Adipose tissue (tissue), 3 donors: ENCODE results near the gene HSF4. TPM values are rescaled to one million over a fixed set of nuclear protein-coding genes. Genes with fewer than 3 reads are reported as not detected.

ENCODE experiments used
- H3K27ac ChIP-seq: one replicate; pipeline ENCODE4 v1.5.1; 2013; ENCODE audit warnings: low read depth, low read length
- WGBS, 3 donors: extraction: QIAGEN DNeasy Blood & Tissue Kit; methylation state at CpG; one replicate each; pipeline ENCODE4 v1.1.7; 2013; 5-methylcytosine and 5-hydroxymethylcytosine counted together
- polyA plus RNA-seq, 3 donors: library from polyadenylated mRNA; stranded (reverse); fragments of 200-250 nt; gene quantifications; one replicate each; pipeline ENCODE4 v1.2.3, GENCODE V29; 2013
- donor health status: healthy with polysubstance abuse.
- donor health status: Bipolar disorder and iron deficiency.
- donor health status: healthy.

HSF4 gene
- polyA plus RNA-seq, 3 donors = 30.3 to 62.2 (median 42.1) TPM

GRCh38 chr16:67191995-67192681 is 27.6 kb downstream of the HSF4 start, which contains the start of gene E2F4:
Gene E2F4 (plus strand): TSS chr16:67192155. CDS start chr16:67192228, 73 bp downstream.
- no peak within 1 kb of the TSS for H3K27ac ChIP-seq
- WGBS, 3 donors = 0% methylated on average over 54 of the region's 54 CpGs

DNA sequence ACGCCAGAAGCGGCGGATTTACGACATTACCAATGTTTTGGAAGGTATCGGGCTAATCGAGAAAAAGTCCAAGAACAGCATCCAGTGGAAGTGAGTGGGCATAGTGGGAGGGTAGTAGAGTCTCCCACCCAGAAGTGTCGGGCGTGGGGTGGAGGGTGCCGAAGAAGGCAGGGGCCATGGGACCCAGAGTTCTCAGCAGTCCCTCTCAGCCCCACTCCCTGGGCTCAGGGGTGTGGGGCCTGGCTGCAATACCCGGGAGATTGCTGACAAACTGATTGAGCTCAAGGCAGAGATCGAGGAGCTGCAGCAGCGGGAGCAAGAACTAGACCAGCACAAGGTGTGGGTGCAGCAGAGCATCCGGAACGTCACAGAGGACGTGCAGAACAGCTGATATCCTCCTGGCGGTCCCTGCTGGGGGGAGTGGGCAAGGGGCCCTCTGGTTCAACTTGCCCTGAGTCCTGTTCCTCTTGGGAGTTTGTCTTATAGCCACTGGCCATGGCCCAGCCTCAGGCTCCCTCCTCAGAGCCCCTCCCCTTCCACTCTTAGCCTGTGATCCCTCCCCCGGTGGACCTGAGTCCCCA is 28.3 kb downstream of the HSF4 start:
- 19 to 25% (median 25%) methylated on average over 17 of the region's 17 CpGs for WGBS, 3 donors
- H3K27ac ChIP-seq = no peak overlapping the region

DNA sequence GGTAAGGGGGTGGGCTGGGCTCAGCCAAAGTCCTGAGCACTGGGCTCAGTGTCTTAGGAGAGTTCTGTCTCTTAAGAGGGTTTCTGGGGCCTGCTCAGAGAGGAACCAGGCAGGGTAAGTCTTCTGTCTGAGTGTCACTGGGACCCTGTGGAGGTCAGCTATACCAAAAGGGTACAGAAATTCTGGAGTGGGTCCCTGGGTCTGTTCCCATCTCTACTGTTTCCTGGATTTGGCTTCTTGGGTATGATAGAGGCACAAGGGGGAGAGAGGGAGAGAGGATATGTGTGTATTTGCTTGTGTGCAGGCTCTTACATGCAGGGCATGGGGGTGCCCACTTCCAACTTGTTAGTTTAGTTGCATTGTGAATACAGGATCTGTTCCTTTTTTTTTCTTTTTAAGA is 29.0 kb downstream of the HSF4 start:
- no peak overlapping the region for H3K27ac ChIP-seq

GRCh38 chr16:67194260-67194659 is 29.7 kb downstream of the HSF4 start:
- WGBS, 3 donors = 88 to 92% (median 92%) methylated on average over 6 of the region's 6 CpGs
- H3K27ac ChIP-seq = no peak overlapping the region

- 84 to 86% (median 85%) methylated on average over 5 of the region's 5 CpGs for WGBS, 3 donors
Measured at GRCh38 chr16:67195676-67196075, 31.1 kb downstream of the HSF4 start.

DNA sequence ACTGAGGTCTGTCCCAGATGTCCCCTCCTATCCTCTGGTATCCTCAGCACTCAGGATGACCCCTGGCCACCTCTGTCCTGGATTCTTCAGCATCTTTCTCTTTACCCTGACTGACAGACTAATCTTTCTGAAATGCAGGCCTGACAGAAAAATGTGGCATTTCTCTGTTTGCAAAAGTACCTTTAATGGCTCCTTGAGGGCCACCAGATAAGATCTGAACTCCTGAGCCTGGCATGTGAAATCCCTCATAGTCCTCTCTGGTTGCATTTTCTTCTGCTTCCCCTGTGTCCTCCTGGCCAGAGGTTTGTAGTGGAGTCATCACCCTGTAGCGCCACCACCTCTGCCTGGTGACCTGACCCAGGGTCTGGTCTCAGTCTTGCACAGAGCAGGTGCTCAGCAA is 32.3 kb downstream of the HSF4 start:
- no peak overlapping the region for H3K27ac ChIP-seq
- WGBS, 3 donors = 88 to 100% (median 95%) methylated on average over 1 of the region's 1 CpG

More at GRCh38 chr16:67195676-67196075, 31.1 kb downstream of the HSF4 start:
- H3K27ac ChIP-seq = no peak overlapping the region

- 60 to 74% (median 73%) methylated on average over 6 of the region's 6 CpGs for WGBS, 3 donors
- no peak overlapping the region for H3K27ac ChIP-seq
Measured at GRCh38 chr16:67197704-67198103, 33.2 kb downstream of the HSF4 start.

DNA sequence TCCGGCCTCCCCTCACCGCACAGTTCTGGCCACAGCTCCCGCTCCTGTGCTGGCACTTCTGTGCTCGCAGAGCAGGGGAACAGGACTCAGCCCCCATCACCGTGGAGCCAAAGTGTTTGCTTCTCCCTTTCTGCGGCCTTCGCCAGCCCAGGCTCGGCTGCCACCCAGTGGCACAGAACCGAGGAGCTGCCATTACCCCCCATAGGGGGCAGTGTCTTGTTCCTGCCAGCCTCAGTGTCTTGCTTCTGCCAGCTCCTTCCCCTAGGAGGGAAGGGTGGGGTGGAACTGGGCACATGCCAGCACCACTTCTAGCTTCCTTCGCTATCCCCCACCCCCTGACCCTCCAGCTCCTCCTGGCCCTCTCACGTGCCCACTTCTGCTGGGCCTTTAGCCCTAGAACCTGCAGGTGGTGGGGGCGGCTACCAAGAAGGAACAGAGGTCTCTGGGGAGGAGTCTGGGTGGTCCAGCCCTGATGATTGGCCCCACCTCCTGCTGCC is 33.7 kb downstream of the HSF4 start:
- no peak overlapping the region for H3K27ac ChIP-seq
- 51 to 58% (median 51%) methylated on average over 8 to 12 of the region's 12 CpGs for WGBS, 3 donors

GRCh38 chr16:67199011-67199807 is 34.7 kb downstream of the HSF4 start, which contains the start of gene ELMO3:
Gene ELMO3 (plus strand): TSS chr16:67199131. CDS start chr16:67199327, 196 bp downstream.
- no peak within 1 kb of the TSS for H3K27ac ChIP-seq
- WGBS, 3 donors = 24 to 67% (median 57%) methylated on average over 58 to 61 of the region's 61 CpGs

DNA sequence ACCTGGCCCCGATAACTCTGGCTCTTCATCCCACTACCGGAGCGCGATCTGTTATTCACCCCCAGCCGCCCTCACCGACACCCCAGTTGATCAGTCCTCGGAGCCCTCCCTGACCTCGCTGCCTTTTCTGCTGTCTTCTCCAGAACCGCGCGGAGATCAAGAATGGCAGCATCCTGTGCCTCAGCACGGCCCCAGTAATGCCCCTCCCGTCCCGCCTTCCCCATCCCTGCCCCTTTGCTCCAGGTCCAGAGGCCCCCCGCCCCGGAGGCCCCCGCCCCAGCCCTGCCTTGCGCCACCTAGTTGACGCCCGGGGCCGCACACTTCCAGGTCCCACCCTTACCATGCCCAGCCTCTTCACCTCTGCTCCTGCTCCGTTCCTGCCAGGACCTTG is 35.3 kb downstream of the HSF4 start:
- no peak overlapping the region for H3K27ac ChIP-seq
- WGBS, 3 donors = 19 to 63% (median 52%) methylated on average over 16 to 22 of the region's 22 CpGs

DNA sequence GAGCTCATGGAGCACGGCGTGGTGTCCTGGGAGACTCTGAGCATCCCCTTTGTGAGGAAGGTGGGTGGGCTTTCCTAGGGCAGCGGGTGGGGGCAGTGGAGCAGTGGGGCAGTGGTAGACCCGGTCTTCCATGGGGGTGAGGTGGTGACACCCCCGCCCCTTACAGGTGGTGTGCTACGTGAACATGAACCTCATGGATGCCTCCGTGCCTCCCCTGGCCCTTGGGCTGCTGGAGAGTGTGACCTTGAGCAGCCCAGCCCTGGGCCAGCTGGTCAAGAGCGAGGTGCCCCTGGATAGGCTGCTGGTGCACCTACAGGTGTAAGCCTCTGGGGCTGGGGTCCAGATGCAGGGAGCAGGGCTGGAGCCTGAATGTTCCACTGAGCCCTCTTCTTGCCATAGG is 35.9 kb downstream of the HSF4 start:
- no peak overlapping the region for H3K27ac ChIP-seq
- 86 to 100% (median 96%) methylated on average over 8 of the region's 8 CpGs for WGBS, 3 donors

DNA sequence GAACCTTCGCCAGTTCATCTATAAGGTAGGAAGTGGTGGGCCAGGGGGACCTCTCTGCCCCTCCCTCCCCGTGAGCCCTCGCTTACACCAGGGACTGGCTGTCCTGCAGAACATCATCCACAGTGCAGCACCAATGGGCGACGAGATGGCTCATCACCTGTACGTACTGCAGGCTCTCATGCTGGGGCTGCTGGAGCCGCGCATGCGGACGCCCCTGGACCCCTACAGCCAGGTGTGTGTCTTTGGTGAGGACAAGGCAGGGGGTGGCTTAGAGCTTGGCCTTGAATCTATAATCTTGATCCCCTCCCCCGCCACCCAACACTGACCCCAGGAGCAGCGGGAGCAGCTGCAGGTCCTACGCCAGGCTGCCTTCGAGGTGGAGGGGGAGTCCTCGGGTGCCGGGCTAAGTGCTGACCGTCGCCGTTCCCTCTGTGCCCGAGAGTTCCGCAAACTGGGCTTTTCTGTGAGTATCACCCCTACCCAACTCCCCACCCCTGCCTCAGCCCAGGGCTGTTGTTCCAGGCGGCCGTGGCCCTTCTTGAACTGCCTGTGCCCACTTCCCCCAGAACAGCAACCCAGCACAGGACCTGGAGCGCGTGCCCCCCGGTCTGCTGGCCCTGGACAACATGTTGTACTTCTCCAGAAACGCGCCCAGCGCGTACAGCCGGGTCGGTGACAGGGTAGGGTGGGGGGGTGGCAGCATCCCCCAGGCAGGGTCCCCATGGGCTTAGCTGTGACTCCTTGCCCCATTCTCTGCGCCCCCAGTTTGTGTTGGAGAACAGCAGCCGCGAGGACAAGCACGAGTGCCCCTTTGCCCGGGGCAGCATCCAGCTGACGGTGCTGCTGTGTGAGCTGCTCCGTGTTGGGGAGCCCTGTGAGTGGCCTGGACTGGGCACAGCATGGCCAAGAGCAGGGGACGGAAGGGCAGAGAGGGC is 37.1 kb downstream of the HSF4 start:
- WGBS, 3 donors = 91 to 95% (median 95%) methylated on average over 38 to 40 of the region's 40 CpGs
- H3K27ac ChIP-seq = no peak overlapping the region

- WGBS, 3 donors = 93 to 95% (median 95%) methylated on average over 12 of the region's 12 CpGs
- H3K27ac ChIP-seq = no peak overlapping the region
Measured at GRCh38 chr16:67202426-67202825, 37.9 kb downstream of the HSF4 start.

- WGBS, 3 donors = 88 to 94% (median 90%) methylated on average over 23 of the region's 23 CpGs
- H3K27ac ChIP-seq = no peak overlapping the region
Measured at GRCh38 chr16:67202956-67203493, 38.5 kb downstream of the HSF4 start.

GRCh38 chr16:67204076-67204475 is 39.5 kb downstream of the HSF4 start:
- H3K27ac ChIP-seq = no peak overlapping the region
- WGBS, 3 donors = 73 to 89% (median 74%) methylated on average over 4 of the region's 4 CpGs

DNA sequence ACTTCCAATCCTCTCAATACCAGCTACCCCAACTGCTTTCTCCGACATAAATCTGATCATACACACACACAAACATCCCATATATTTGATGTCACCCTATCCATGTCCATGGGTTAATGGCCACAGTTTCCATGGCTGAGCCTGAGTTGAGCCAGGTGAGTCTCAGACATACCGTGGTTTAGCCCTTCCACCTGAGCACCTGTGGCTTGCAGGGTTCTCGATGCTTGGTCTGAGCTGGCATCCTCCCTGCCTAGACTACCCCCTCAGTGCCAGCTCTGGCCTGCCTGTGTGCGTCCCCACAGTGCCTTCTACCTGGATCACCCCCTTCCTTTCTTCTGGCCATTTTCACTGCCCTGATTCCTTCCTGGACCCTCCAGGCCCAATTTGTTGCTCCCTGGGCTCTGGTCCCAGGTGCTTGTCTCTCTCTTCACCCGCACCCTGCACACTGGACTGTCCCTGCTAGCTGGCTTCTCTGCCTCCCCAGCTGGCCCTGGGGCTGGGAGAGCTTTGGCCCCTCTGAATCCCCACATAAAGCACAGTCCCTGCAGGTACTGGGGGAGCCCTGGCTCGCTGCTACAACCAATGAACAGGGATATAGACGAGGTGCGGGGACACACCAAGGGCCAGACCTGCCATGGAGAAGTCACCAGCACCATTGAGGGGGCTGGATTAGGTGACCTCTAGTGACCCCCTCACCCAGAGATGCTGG is 41.7 kb downstream of the HSF4 start:
- 94 to 96% (median 94%) methylated on average over 8 of the region's 8 CpGs for WGBS, 3 donors
- no peak overlapping the region for H3K27ac ChIP-seq

DNA sequence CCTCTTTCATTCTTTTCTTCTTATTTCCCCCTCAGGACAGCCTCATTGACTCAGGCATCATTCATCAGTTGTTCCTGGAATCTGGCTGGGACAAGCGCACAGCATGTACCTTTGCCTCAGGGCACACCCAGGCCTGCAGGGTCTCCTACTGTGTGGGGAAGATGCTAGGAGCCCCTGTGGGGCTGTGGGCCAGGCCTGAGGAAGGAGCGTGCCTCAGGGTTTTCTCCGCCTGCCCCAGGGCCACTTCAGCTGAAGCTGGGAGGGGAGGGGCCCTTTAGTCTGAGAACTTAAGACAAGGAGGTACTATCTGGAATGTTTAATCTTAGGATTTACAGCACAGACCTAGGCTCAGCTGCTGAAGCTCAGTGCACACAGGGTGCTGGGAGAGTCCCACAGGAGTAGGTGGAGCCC is 42.3 kb downstream of the HSF4 start:
- no peak overlapping the region for H3K27ac ChIP-seq
- 93 to 97% (median 94%) methylated on average over 3 of the region's 3 CpGs for WGBS, 3 donors
